Measurements from ENCODE around the gene FOXA2.

Gene FOXA2

DNA sequence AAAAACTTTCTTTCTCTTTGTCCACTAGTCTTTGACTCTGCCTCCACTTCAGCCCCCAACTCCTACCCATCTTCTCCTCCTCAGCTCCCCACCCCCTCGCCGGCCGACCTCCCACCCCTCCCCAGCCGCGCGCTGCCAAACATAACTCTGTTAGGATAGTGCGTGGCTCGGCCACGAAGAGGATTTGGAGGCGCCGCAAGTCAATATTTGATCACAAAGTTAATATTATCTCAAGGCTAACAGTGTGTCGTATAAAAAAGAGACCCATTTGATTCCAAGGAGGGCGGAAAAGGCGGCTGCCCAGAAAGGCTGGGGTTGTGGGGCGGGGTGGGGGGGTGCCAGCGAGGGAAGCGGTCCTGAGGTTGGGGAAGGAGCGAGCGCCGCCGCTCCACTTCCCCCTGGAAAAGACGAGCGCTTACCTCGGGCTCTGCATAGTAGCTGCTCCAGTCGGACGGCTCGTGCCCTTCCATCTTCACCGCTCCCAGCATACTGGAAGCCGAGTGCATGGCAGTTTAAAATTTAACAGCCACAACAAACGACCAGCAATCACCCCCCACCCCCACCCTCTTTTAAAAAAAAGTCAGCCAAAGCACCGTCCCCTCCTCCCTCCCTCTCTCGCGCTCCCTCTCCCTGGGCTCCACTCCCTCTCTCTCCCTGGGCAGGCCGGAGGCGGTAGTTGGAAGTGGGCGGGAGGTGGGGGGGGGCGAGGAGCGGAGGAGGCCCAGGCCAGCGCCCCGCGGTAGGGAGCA is 425 bp downstream of the FOXA2 start:
- no peak for DNase-seq

DNA sequence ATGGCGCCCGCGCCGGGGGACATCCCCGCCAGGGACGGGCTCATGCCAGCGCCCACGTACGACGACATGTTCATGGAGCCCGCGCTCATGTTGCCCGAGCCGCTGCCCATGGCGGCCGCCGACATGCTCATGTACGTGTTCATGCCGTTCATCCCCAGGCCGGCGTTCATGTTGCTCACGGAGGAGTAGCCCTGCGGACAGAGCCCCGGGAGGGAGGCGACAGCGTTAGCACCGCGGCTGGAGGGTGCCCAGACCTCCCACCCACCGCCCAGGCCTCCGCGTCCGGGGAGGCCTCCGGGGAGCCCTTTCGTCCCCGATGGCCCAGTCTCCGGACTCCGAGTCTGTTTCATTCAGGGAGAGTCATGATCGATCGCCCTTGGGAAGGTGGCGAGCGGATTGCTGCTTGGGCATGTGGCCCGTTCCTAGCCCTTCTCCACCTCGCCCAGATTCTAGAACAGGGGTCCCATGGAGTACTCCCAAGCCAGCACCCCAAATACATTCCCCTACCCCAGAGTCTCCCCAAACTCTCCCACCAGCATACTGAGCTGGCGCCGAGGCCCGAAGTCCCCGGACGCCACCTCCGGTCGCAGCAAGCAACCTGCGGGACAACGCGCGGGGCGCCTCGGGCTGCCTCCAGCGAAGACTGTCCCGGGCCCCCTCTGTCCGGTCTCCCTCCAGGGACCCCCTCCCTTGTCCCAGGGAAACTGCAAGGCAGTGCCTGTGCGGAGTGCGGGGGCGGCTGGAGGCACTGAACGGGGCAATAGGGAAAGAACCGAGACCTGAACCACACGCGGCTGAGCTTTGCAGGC is 1.2 kb downstream of the FOXA2 start:
- no peak for DNase-seq

DNA sequence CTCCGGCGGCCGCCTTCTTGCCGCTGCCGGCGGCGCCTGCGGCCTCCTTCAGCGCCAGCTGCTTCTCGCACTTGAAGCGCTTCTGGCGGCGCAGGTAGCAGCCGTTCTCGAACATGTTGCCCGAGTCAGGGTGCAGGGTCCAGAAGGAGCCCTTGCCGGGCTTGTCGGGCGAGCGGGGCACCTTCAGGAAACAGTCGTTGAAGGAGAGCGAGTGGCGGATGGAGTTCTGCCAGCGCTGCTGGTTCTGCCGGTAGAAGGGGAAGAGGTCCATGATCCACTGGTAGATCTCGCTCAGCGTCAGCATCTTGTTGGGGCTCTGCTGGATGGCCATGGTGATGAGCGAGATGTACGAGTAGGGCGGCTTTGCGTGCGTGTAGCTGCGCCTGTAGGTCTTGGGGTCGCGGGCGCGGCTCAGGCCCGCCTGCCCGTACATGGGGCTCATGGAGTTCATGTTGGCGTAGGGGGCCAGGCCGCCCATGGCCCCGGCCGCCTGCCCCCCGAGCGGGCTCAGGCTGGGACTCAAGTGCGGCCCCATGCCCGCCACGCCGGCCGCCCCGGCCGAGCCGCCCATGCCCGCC is 1.9 kb downstream of the FOXA2 start:
- no peak for DNase-seq

DNA sequence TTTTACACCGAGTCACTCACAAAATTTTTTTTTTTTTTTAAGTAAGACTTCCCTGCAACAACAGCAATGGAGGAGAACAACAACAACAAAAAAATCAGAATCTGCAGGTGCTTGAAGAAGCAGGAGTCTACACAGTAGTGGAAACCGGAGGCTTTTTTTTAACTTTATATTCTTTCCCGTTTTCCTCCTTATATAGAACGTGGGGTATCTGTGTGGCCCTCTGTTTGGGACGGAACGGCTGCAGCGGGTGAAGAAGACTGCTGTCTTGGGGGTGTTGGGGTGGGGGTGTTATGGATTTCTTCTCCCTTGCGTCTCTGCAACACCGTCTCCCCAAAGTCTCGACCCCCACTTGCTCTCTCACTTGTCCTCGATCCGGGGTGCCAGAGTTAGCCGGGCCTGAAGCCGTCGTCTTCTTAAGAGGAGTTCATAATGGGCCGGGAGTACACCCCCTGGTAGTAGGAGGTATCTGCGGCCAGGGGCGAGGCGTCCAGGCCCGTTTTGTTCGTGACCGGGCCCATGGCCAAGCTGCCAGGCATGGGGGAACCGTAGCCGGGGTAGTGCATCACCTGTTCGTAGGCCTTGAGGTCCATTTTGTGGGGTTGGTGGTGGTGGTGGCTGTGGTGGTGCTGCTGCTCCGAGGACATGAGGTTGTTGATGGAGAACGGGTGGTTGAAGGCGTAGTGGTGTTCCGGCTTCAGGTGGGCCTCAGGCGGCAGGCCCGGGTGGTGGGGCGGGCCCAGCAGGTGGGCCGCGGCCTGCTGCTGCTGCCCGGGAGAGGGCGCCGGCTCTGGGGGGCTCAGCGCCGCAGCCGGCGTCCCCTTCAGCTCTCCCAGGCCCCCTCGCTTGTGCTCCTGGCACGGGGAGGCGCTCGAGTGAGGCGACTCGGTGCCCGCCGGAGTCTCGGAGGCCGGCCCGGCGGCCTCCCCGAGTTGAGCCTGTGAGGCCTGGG is 2.7 kb downstream of the FOXA2 start:
- DNase-seq, result no peak

DNA sequence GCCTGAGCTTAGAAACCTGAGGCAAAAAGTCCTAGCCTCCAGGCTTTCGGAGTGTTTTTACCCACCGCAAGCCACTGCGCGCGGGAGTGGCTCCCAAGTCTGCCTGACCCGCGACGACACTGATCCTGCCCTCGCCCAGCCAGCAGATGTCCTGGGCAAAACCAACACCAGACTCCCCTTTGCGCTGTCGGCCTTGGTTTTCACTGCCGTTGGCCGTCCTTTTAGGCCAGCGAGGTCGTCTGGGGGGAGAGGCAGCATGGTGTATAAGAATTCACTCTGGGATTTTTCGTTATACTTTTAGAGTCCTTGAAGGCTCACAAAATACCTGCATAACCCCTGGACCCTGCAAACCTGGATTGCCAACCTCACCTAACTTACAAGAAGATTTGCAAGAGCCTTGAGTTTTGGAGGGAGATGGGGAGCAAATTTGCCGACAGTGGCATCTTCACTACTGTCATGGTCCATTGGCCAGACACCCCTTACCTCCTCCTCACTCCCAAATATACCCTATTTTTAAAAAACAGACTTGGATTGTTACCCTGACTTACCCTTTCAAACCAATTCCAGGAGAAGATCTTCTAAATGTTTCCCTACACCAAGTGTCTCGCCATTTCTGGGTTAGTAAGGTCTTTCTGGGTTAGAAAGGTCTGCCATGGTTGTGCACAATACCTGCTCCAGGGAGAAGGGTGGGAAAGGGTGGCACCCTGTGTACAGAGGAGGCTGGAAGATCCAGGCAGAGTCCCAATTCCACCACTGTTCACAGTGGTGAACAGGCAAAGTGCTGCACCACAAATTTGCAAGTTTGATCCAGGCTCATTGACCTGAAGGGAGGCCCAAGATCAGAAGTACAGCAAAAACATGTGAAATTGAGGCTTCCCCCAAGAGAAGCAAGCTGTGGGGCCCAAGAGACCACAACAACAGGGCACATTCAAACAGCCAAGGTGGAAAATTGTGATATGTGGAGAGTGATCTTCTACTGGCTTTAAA is 4.4 kb downstream of the FOXA2 start:
- DNase-seq, result no peak

DNA sequence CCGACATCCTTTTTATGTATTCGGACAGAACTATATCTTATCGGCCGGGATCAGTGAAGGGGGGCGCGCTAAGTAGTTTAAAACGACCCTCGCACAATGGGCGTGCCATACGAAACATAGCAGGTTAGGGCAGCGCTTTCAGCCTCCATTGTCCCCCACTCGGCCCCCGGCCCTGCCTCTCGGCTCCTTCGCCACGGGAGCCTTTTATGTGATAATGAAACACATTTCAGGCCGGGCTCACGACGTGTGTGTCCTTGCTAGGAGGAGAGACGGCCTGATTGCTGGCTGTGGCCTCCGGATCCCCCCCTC is 5.3 kb downstream of the FOXA2 start:
- DNase-seq, result no peak

DNA sequence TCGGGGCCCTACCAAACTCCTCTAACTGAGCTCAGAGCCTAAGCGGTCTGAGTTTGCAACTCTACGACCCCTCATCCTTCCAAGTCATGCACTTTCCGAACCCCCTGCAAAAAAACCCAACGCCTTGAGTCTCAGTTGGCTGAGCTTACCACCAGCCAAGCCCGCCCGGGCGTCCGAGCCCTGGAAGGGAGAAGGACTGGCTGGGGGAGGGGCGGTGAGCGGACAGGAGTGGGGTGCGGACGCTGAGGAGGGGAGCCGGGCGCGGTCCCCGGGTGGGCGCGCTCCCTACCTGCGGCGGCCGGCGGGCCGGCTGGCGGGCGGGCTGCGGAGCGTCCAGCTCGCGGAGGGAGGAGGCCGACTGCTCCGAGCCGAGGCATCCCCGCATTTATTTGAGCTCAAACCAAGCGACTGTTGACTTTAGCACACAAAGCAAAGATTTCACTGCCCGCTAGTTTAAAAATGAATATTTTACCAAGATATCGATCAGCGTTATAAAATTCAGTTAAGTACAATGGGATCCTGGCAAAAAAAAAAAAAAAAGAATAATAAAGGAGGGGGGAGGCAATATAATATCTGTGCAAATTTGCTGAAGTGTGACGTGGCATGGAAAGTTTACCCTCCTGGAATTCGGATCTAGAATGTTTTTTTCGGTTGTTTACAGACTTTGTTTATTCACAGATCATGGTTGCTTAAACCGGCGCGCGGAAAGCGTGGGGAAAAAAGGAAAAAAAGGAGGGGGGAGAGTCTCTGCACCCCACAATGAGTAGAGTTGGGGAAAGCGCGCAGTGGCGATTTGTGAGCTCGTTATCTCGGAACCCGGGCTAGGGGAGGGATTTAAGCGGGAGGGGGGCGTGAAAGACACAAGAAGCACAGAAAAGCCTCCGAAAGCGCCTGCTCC is 5.9 kb downstream of the FOXA2 start:
- no peak for DNase-seq

DNA sequence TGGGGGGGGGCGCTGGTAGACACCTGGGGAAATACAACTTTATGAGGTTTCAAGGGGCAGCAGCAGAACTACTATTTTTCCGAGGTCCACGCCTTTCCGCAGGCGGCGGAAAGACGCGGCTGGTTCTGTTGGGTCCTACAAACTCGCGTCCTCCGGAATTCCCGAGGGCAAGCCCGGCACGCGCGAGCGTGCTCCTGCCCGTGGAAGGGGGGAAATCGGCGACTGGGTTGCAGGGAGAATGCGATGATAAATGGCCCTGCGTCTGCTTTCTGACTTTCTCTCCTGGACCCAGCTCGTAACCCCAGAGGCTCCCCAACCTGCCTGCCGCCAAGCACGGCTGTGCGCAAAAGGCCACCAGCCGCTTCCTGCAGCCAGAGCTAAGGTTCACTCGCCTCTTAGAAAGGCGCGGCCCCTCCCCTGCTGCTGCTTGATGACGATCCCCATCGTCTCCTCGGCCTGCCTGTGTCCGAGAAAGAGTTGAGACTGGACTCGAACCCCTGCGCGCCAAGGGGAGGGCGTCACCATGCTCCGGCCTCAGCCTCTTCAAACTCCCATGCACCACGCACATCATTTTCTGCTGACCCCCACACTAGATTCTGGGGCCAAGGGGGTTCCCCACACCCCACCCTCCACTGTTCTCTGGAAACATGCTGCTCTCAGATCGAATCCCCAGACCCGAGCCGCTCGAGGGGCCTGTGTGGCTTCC is 6.7 kb downstream of the FOXA2 start:
- DNase-seq, result no peak

DNA sequence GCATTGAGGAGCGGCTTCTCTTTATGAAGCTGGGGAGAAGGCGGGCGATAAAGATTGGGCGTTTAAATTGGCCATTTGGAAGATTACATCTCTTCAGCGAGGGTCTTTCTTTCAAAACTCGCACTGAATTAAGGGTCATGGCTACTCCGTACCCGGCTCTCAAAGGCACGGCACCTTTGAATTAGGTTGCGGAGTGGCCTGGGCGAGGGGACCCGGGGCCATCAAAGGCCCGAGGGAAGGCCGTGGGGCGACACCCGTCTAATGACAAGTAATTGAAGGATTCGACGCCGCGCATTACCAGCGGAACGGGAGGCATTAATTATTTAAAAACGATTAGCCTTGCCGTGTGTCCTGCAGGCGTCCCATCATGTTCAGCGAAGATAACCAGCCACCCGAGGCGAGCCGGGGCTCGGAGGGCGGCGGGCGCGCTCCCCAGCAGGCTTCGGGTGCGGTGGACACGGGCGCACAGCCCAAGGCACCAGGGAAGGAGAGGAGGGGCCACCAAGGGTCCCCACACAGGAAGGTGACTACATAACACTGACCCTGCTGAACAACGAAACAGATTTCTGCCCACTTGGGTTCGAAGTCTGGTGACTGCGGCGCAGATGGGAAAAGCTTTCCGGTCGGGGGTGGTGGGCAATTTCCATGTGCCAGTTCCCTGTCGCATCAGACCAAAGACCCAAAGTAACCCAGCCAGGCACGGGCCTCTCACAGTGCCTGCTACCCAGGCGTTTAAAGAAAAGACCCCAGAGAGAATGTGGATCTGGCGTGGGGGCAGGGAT is 7.4 kb downstream of the FOXA2 start:
- no peak for DNase-seq

DNA sequence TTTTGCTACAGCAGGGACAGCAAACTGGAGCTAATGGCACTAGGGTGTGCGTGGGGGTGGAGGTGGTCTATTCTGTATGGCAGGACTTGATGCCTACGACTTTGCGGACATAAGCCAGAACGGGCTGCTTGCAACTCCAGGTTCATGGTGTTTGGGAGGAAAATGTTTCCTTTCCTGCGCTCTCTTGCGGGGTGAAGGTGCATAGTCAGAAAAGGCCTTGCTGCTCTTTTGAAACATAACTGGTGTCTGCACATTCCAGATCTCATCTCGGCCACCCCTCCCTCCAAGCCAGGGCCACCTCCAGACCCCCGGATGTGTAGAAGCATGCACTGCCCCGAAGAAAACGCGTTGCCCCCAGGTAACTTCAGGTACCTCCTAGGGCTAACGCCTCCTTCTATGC is 8.1 kb downstream of the FOXA2 start:
- DNase-seq, result no peak

DNA sequence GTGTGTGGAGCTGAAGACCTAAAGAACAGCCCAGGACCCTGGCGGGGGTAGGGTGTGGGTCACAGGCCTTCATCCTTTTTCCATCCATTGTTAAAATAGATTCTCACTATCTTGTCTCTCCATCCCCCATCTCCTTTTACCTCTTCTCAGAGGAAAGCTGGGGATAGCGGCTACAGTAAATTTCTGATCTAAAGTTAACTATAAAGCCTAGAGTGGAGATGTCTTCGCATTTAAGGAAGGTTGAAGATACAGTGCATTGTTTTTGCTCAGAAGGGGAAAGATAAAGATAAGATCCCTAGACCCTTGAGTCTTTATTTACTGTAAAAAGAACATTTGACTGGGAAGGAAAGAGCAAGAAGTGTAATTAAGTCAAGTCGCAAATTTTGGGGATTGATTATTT is 8.6 kb downstream of the FOXA2 start:
- DNase-seq, result no peak

DNA sequence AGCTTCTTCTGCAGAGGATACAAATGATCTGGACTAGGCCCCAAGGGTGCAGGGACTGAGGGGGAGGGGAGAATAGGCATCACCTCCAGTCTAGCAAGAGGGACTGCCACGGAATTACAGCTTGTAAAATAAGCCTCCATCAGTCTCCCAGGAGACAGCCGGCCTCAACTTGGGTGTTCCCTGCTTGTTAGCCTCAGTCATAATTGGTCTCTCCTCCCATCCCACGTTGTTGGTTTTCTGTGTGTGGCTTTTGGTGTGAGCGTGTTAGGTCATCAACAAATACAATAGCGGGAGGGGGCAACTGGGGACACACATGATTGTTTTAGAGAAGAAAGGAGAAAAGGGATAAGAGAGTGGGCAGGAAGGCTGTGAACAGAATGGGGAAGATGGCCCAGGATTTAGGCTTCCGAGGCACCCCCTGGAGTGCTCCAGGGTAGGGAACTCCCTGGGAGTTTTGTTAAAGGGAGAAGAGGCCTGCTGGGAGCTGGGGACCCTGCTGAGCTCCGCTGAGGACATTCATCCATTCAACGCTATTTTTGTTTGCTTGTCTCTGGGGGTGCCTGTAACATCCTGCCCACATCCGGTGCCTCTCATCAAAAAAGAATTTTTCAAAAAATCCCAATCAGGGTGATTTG is 9.2 kb downstream of the FOXA2 start:
- no peak for DNase-seq

DNA sequence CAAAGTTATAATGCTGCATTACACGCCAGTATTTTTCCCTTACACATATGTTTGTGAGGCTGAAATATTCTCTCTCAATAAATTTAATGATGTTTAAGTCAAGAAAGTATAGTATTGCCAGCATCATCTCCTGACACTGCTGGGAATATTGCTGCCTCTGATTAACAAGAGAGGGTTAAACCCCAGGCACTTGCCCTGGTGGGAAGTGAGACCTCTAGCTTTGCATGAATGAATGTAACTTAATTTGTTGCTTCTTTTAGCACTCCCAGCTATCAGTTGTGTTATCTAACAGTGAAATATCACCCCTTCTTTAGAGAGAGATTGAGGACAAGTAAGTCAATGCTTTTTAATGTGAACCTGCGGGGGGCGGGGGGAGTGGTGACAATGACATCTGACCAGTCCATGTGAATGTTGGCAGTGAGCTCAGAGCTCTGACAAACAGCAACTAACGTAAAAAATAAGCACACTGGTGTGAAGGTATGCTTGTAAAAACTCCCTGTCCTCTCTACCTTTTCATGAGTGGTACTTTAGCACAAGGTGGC is 9.8 kb downstream of the FOXA2 start:
- no peak for DNase-seq

DNA sequence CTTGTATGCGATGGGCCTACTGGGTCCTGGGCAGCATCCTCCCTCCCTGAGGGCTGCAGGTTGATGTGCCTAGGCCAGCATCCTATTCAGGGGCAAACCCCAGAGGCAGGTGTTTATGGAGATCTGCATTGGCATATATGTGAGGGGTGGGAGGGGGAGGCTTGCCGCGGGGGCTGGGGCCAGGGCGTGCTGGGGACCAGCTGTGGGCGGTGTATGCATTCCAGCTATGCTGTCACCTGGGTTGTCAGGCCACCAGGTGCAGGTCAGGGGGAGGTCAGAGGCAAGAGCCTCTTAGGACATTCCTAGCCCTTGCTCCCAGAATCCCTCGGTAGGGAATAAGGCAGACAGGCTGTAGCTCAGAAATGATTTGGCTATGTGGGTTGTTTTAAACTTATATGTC is 11.9 kb downstream of the FOXA2 start:
- DNase-seq, result no peak

DNA sequence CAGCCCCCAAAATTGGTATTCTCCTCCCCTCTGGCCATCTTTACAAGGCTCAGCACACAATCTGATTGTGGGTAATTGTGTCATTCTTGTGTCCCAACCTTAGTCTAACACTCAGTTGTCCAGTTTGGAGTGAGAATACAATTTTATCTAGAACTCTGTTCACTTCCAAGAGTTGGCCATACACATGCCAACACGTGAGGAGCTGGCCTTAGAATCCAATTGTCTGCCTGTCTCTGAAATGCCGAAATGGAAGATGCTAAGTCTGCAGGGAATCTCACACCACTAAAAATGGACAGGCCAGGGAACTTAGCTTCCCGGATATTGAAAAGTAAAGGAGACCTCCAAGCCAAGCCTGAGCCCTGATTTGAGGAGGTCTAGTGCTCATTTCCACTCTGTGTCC is 12.3 kb downstream of the FOXA2 start:
- DNase-seq, result no peak

DNA sequence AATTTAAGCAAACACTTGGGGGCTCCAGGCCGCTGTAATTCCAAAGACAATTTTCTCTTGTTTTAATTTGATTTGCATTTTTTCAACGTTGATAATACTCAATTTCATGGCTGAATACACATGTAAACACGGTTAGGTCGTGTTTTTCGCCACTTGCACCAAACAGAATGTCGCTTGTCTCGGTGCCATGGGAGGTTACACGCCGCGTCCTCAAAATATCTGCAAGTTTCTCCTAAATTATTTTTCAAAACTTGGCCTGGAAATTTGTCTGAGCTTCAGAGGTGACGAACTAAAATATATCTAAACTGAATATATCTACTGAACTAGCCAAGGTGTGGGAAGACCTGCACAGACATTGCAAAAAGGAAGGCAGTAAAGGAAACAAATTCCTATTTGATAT is 15.0 kb downstream of the FOXA2 start:
- no peak for DNase-seq

DNA sequence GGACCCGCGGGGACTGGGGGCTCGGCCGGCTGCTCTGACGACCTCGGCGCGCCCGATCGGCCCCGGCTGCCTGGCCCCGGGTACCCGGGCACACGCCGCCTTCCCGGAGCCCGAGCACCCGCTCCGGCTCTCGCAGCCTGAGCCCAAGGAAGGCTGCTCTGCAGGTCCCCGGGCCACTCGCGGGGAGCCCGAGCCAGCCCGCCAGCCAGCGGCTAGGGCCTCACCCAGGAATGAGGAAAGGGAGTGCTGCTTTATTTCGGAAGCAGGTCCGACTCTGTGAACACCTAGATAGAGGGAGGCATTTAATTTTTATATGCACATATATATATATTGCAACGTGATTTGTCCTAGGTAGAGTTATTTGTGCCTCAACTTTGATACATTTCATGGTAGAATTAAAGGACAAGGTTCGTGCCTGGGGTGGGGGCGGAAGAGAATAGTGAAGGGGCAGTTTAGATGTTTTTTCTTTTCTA is 15.5 kb downstream of the FOXA2 start:
- no peak for DNase-seq
